Memory B cell (primary cell): Measurements from ENCODE around the gene MICALL2.
A peak's percentile ranks its signal among the peaks of the same experiment; 100 is the strongest.

Source experiments
- ATAC-seq: fragments of 150-1000 bp; cut with Tn5 transposase; 2 replicates; pipeline ENCODE4 v1.10.0; 2021; ENCODE audit warnings: low read depth, mild to moderate bottlenecking, moderate library complexity
- DNase-seq, 2 donors: peaks; one replicate each; pipeline ENCODE4 v3.0.0; 2022; ENCODE audit warnings: low spot score in 2 of 2
- H3K27ac Mint-ChIP-seq: one replicate; pipeline ENCODE4 v1.8.0; 2022; ENCODE audit warnings: mild to moderate bottlenecking, moderate library complexity, mixed read lengths
- H3K27me3 Mint-ChIP-seq: one replicate; pipeline ENCODE4 v1.8.0; 2022; ENCODE audit warnings: mixed read lengths
- H3K36me3 Mint-ChIP-seq: one replicate; pipeline ENCODE4 v1.8.0; 2022; ENCODE audit warnings: mild to moderate bottlenecking, mixed read lengths
- H3K4me1 Mint-ChIP-seq: one replicate; pipeline ENCODE4 v1.8.0; 2022; ENCODE audit warnings: mixed read lengths
- H3K4me3 Mint-ChIP-seq: one replicate; pipeline ENCODE4 v1.8.0; 2022; ENCODE audit warnings: mild to moderate bottlenecking, moderate library complexity, mixed read lengths
- H3K9me3 Mint-ChIP-seq: one replicate; pipeline ENCODE4 v1.8.0; 2022; ENCODE audit warnings: mixed read lengths

The MICALL2 gene

GRCh38 chr7:1468203-1468602, 8.9 kb upstream of the MICALL2 start:
- Mint-ChIP-seq H3K9me3 (no peaks in the 10 kb centered on the region), H3K4me3 (no peak overlapping the region), H3K4me1 (no peaks in the 10 kb centered on the region), H3K27ac (no peak overlapping the region), H3K36me3 (peaks cover 3% of the 10 kb centered on the region), H3K27me3 (no peaks in the 10 kb centered on the region)
- ATAC-seq (peak; percentile 21), DNase-seq (no peak)

GRCh38 chr7:1466524-1467271, 7.4 kb upstream of the MICALL2 start:
- no peak overlapping the region for H3K27ac Mint-ChIP-seq
- peaks cover 5% of the 10 kb centered on the region for H3K4me1 Mint-ChIP-seq
- no peaks in the 10 kb centered on the region for H3K27me3 Mint-ChIP-seq
- DNase-seq (no peak), ATAC-seq (no peak)
- no peaks in the 10 kb centered on the region for H3K9me3 Mint-ChIP-seq
- peaks cover 2% of the 10 kb centered on the region for H3K36me3 Mint-ChIP-seq
- no peak overlapping the region for H3K4me3 Mint-ChIP-seq

GRCh38 chr7:1464694-1465093, 5.4 kb upstream of the MICALL2 start:
- DNase-seq, result no peak
- Mint-ChIP-seq H3K36me3 (no peaks in the 10 kb centered on the region), H3K4me3 (no peak overlapping the region), H3K27me3 (no peaks in the 10 kb centered on the region), H3K27ac (no peak overlapping the region), H3K9me3 (no peaks in the 10 kb centered on the region), H3K4me1 (peaks cover 9% of the 10 kb centered on the region)
- no peak for ATAC-seq

- H3K27me3 Mint-ChIP-seq, result no peaks in the 10 kb centered on the region
- DNase-seq (no peak), ATAC-seq (no peak)
- H3K4me1 Mint-ChIP-seq, result peaks cover 9% of the 10 kb centered on the region
- H3K36me3 Mint-ChIP-seq, result no peaks in the 10 kb centered on the region
- H3K4me3 Mint-ChIP-seq, result no peak overlapping the region
- no peaks in the 10 kb centered on the region for H3K9me3 Mint-ChIP-seq
- H3K27ac Mint-ChIP-seq, result no peak overlapping the region
Measured at GRCh38 chr7:1463676-1464223, 4.5 kb upstream of the MICALL2 start.

- DNase-seq (no peak), ATAC-seq (no peak)
- H3K4me1 Mint-ChIP-seq, result peaks cover 11% of the 10 kb centered on the region
- peak overlapping the region; percentile 26 for H3K27ac Mint-ChIP-seq
- no peaks in the 10 kb centered on the region for H3K9me3 Mint-ChIP-seq
- H3K27me3 Mint-ChIP-seq, result peaks cover 2% of the 10 kb centered on the region
- no peak overlapping the region for H3K4me3 Mint-ChIP-seq
- H3K36me3 Mint-ChIP-seq, result no peaks in the 10 kb centered on the region
Measured at GRCh38 chr7:1461646-1462375, 2.5 kb upstream of the MICALL2 start.

GRCh38 chr7:1460821-1461645, 1.8 kb upstream of the MICALL2 start:
- Mint-ChIP-seq H3K36me3 (no peaks in the 10 kb centered on the region), H3K4me1 (peaks cover 11% of the 10 kb centered on the region), H3K9me3 (no peaks in the 10 kb centered on the region), H3K27ac (no peak overlapping the region), H3K27me3 (peaks cover 2% of the 10 kb centered on the region), H3K4me3 (peak overlapping the region; percentile 39)
- no peak for DNase-seq
- ATAC-seq, result no peak

GRCh38 chr7:1459920-1460820, 900 bp upstream of the MICALL2 start:
- H3K4me1 Mint-ChIP-seq, result peaks cover 11% of the 10 kb centered on the region
- no peaks in the 10 kb centered on the region for H3K9me3 Mint-ChIP-seq
- no peak for DNase-seq
- ATAC-seq, result no peak
- H3K4me3 Mint-ChIP-seq, result peak overlapping the region; percentile 84
- H3K27ac Mint-ChIP-seq, result no peak overlapping the region
- H3K36me3 Mint-ChIP-seq, result no peaks in the 10 kb centered on the region
- H3K27me3 Mint-ChIP-seq, result peaks cover 2% of the 10 kb centered on the region

- ATAC-seq (peak; percentile 92), DNase-seq (peak; percentile 95 to 97)
- H3K4me1 Mint-ChIP-seq, result peaks cover 11% of the 10 kb centered on the region
- peaks cover 2% of the 10 kb centered on the region for H3K27me3 Mint-ChIP-seq
- no peaks in the 10 kb centered on the region for H3K9me3 Mint-ChIP-seq
- no peak overlapping the region for H3K27ac Mint-ChIP-seq
- peak overlapping the region; percentile 84 for H3K4me3 Mint-ChIP-seq
- no peaks in the 10 kb centered on the region for H3K36me3 Mint-ChIP-seq
Measured at GRCh38 chr7:1459512-1459892, 232 bp upstream of the MICALL2 start.

- Mint-ChIP-seq H3K27ac (no peak overlapping the region), H3K9me3 (no peaks in the 10 kb centered on the region), H3K4me3 (peak overlapping the region; percentile 49), H3K27me3 (peaks cover 7% of the 10 kb centered on the region), H3K4me1 (peaks cover 11% of the 10 kb centered on the region), H3K36me3 (no peaks in the 10 kb centered on the region)
- no peak for DNase-seq
- no peak for ATAC-seq
Measured at GRCh38 chr7:1457949-1458682, 1.2 kb downstream of the MICALL2 start.

- no peak overlapping the region for H3K27ac Mint-ChIP-seq
- H3K9me3 Mint-ChIP-seq, result no peaks in the 10 kb centered on the region
- H3K4me1 Mint-ChIP-seq, result peaks cover 11% of the 10 kb centered on the region
- no peak for DNase-seq
- ATAC-seq, result no peak
- H3K27me3 Mint-ChIP-seq, result peaks cover 8% of the 10 kb centered on the region
- no peak overlapping the region for H3K4me3 Mint-ChIP-seq
- H3K36me3 Mint-ChIP-seq, result no peaks in the 10 kb centered on the region
Measured at GRCh38 chr7:1457059-1457948, 2.0 kb downstream of the MICALL2 start.

- DNase-seq, result no peak
- no peaks in the 10 kb centered on the region for H3K9me3 Mint-ChIP-seq
Measured at GRCh38 chr7:1455955-1456354, 3.3 kb downstream of the MICALL2 start.

More at GRCh38 chr7:1455955-1456354, 3.3 kb downstream of the MICALL2 start:
- peaks cover 8% of the 10 kb centered on the region for H3K27me3 Mint-ChIP-seq
- H3K36me3 Mint-ChIP-seq, result no peaks in the 10 kb centered on the region
- no peak for ATAC-seq
- H3K4me1 Mint-ChIP-seq, result peaks cover 5% of the 10 kb centered on the region
- no peak overlapping the region for H3K4me3 Mint-ChIP-seq
- no peak overlapping the region for H3K27ac Mint-ChIP-seq
